Peyer's patch (tissue), 4 donors: ENCODE results near the gene SH3YL1.

Experiments
- CTCF ChIP-seq, 6 experiments: fragments of 450-650 bp in 4 of 6; fragments of 200-600 bp in 2 of 6; sonication (generic) in 1 of 6; IDR thresholded peaks; one replicate each; pipeline ENCODE4 v1.5.1; 2017 to 2019; ENCODE audit warnings: antibody characterized with exemption in 6 of 6, mild to moderate bottlenecking in 3 of 6, moderate library complexity in 1 of 6
- POLR2A ChIP-seq, 2 donors: fragments of 450-650 bp; IDR thresholded peaks; one replicate each; pipeline ENCODE4 v1.5.1; 2017; ENCODE audit warnings: antibody characterized with exemption in 2 of 2, mild to moderate bottlenecking in 2 of 2, moderate library complexity in 2 of 2

- TF ChIP-seq POLR2A (IDR thresholded peaks at IDR 0.05) (no peak), CTCF (IDR thresholded peaks at IDR 0.05) (no peak)
These were observed 62.0 kb downstream of the SH3YL1 start for GRCh38 chr2:201648-202433.
